Activated T-helper 2 cell treated with anti-CD3 and anti-CD28 coated beads, Interferon-gamma antibody, Interleukin-2, Interleukin-4, amounts not matched to agents 10 μg/mL and 5 μg/mL and 100 μg/mL, durations not matched to agents 14 hours and 24 hours and 36 hours (primary cell): ENCODE results near the gene HLX. TPM values are rescaled to one million over a fixed set of nuclear protein-coding genes. Genes with fewer than 3 reads are reported as not detected.

Experiments
- DNase-seq: peaks from one replicate; pipeline ENCODE4 v3.0.0; 2021; ENCODE audit warnings: low spot score
- H3K27ac Mint-ChIP-seq: one replicate; pipeline ENCODE4 v1.8.0; 2021; ENCODE audit warnings: mixed read lengths
- H3K27me3 Mint-ChIP-seq: one replicate; pipeline ENCODE4 v1.8.0; 2021; ENCODE audit warnings: low read depth, mixed read lengths
- H3K36me3 Mint-ChIP-seq: one replicate; pipeline ENCODE4 v1.8.0; 2021; ENCODE audit warnings: low read depth, mixed read lengths
- H3K4me1 Mint-ChIP-seq: one replicate; pipeline ENCODE4 v1.8.0; 2021; ENCODE audit warnings: low read depth, mixed read lengths
- H3K4me3 Mint-ChIP-seq: one replicate; pipeline ENCODE4 v1.8.0; 2021; ENCODE audit warnings: low read depth, mild to moderate bottlenecking, moderate library complexity, mixed read lengths
- H3K9me3 Mint-ChIP-seq: one replicate; pipeline ENCODE4 v1.8.0; 2021; ENCODE audit warnings: mixed read lengths
- intact Hi-C: fragments of 100-400 bp; cut with micrococcal nuclease; formaldehyde crosslinking; loops from one replicate; pipeline ENCODE4 v1.15.1; 2023
- total RNA-seq: library from RNA; stranded (reverse); gene quantifications from 2 replicates; pipeline ENCODE4 v1.2.3, GENCODE V29; 2022

Gene HLX
- total RNA-seq, 1 donor from 2014 or later: 10.4 TPM

DNA sequence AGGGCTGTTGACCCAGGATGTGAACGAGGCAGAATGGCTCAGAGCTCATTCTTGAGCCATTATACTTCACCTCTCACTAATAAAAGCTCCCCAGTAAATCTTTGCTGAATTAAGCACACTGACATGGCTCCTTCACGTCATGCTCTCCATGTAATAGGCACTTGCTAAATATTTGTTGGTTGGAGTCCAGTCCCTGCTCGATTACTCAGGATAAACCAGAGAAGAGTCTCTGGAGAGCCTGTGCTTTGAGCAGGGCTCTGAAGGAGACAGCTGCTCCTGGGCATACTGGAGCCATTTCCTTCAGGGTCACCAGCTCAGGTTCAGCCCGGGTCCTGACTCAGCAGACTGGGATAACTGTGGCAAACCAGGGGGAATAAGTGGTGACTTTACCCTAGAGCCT, 46.9 kb downstream of the HLX start:
- H3K4me3 Mint-ChIP-seq: no peak overlapping the region
- DNase-seq: no peak
- no peaks in the 10 kb centered on the region for H3K36me3 Mint-ChIP-seq
- no peaks in the 10 kb centered on the region for H3K9me3 Mint-ChIP-seq
- H3K4me1 Mint-ChIP-seq: no peaks in the 10 kb centered on the region
- H3K27ac Mint-ChIP-seq: no peak overlapping the region
- peaks cover 4% of the 10 kb centered on the region for H3K27me3 Mint-ChIP-seq
- intact Hi-C loops: no loop called here

DNA sequence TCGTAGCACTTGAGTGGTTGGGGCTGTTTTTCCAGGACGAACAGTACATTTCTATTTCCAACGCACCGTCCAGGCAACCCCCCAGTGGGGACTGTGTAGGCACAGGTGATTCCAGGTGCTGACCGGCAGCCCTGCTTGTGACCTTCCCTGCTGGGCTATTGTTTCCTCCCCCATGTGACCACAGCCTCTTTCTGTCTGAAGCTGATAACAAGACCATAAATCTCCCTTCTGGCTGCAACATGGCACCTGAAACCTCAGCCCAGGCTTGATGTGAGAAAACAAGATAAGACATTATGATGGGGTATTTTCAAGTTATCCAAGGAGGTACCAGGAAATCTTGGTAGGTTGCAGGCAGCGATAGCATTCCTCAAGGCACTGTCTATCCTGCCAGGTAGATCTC, 48.2 kb downstream of the HLX start:
- intact Hi-C loops: no loop called here
- H3K4me3 Mint-ChIP-seq: no peak overlapping the region
- H3K4me1 Mint-ChIP-seq: no peaks in the 10 kb centered on the region
- DNase-seq: no peak
- no peak overlapping the region for H3K27ac Mint-ChIP-seq
- H3K36me3 Mint-ChIP-seq: no peaks in the 10 kb centered on the region
- no peaks in the 10 kb centered on the region for H3K9me3 Mint-ChIP-seq
- peaks cover 4% of the 10 kb centered on the region for H3K27me3 Mint-ChIP-seq

DNA sequence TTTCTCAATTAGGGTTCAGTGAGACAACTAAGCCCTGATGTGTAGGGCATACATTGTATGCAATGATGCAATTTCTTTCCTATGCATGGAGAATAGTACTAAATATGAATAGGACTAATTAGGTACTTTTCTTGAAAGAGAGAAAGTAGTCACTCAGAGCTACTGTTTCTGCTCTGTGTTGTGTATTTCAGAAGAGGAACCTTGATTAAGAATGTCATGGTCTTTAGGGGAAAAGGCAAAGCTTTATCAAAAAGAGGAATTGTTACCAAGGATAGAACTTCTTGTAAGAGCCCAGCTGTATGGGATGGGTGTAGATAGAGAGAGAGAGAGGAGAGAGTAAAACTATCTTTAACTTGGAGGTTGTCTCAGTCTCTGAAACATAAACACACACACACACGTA, 49.1 kb downstream of the HLX start:
- intact Hi-C loops: no loop called here
- H3K36me3 Mint-ChIP-seq: no peaks in the 10 kb centered on the region
- DNase-seq: no peak
- no peak overlapping the region for H3K27ac Mint-ChIP-seq
- no peaks in the 10 kb centered on the region for H3K4me1 Mint-ChIP-seq
- H3K4me3 Mint-ChIP-seq: no peak overlapping the region
- no peaks in the 10 kb centered on the region for H3K9me3 Mint-ChIP-seq
- H3K27me3 Mint-ChIP-seq: peaks cover 4% of the 10 kb centered on the region

DNA sequence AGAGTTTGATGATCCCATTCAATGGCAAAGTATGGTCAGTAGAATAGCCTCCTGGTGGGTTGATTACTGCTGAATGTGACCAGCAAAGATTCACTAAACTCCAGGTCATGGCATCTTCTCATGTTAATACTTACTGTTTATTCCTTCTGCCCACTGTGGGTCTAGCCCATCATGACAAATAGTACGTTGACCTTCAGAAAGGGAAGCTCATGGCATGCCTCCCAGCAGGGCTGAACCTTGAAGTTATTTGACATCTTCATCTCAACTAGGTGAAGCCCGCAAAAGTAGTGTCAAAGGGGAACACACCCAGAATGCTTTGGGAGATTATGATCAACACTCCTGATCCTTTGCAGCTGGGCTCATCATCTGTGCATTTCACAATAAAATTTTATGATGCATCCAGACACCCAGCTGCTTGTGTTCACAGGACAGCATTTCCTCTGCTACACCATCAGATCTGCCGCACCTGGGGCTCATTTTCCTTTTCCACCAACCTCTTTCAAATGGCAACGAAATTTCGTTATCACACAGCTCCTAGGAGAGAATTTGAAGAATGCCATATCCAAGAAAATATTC, 49.6 kb downstream of the HLX start:
- no peaks in the 10 kb centered on the region for H3K4me1 Mint-ChIP-seq
- peaks cover 4% of the 10 kb centered on the region for H3K27me3 Mint-ChIP-seq
- H3K4me3 Mint-ChIP-seq: no peak overlapping the region
- no peaks in the 10 kb centered on the region for H3K9me3 Mint-ChIP-seq
- no peak for DNase-seq
- H3K27ac Mint-ChIP-seq: no peak overlapping the region
- H3K36me3 Mint-ChIP-seq: no peaks in the 10 kb centered on the region
- intact Hi-C loops: no loop called here

DNA sequence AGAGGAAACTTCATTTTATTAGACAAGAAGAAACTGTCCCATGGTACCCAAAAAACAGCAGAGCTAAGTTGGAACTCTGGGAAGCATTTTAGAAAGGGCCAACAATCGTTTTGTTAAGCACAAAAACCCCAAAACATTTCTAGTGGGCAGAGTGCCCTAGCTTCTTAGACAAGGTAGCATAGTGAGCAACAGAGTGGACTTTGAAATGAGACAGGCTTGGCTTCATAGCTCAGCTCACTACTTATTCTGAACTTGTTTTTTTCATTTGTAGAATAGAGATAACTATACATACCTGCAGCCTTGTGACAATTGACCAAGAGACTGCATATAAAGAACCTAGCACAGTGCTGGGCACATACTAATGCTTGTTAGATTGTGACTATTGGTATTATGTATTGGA, 50.1 kb downstream of the HLX start:
- DNase-seq: no peak
- H3K4me1 Mint-ChIP-seq: no peaks in the 10 kb centered on the region
- intact Hi-C loops: no loop called here
- no peaks in the 10 kb centered on the region for H3K9me3 Mint-ChIP-seq
- no peaks in the 10 kb centered on the region for H3K36me3 Mint-ChIP-seq
- no peak overlapping the region for H3K4me3 Mint-ChIP-seq
- H3K27ac Mint-ChIP-seq: no peak overlapping the region
- peaks cover 4% of the 10 kb centered on the region for H3K27me3 Mint-ChIP-seq

Other genes starting within 250 kb of the HLX start
- gene C1orf115, start 189.1 kb upstream of the HLX start, total RNA-seq: 0.11 TPM in 1 of 2 replicates, not detected in the other
- not detected in 2 replicates for gene MTARC2, start 131.1 kb upstream of the HLX start, total RNA-seq
- gene MTARC1, start 92.5 kb upstream of the HLX start, total RNA-seq: not detected in 2 replicates